ENCODE data around the gene TMUB1.

Gene TMUB1

DNA sequence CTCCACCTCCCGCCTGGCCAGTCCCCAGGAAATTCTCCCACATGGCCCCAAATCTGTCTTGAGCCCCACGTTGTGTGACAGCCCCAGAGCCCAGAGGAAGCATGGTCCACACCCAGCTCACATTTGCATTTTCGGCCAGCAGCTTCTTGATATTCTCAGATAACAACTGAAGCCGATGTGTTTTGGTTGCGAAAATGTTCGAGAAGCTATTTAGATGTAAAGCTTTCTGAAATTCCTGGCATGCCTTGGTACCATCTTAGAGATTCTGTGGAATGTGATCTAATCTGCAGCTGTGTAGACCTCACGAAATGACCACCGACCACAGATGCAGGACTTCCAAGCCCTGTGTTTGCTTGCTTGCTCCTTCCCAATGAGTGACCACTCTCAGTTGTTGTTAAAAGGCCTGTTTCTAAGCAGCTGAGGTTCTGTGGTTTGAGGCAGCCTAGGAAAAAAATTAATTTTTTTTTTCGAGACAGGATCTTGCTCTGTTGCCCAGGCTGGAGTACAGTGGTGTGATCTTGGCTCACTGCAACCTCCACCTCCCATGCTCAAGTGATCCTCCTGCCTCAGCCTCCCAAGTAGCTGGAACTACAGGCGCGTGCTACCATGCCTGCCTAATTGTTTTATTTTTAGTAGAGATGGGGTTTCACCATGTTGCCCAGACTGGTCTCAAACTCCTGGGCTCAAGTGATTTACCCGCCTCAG is 15.1 kb downstream of the TMUB1 start:
- DNase-seq, result peak; percentile 33

DNA sequence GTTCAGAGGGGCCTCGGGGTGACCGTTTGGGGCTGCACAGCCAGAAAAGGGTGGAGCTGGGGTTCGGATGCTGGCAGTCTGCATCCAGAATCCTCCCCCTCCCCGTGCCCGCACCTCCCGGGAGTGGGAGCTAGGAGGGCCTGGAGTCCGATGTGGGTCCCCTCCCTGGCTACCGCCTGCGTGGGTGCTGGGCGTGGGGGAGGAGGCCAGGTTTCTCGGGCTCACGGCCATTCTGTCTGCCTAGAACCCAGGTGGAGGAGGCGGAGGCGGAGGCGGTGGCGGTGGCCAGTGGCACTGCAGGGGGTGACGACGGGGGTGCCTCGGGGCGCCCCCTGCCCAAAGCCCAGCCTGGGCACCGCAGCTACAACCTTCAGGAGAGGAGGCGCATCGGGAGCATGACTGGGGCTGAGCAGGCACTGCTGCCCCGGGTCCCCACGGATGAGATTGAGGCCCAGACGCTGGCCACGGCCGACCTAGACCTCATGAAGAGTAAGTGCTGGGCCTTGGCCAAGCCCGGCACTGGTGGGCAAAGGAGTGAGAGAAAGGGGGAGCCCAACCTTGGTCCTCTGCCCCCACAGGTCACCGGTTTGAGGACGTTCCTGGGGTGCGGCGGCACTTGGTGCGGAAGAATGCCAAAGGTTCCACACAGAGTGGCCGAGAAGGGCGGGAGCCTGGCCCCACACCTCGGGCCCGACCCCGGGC is 16.9 kb downstream of the TMUB1 start:
- DNase-seq, result no peak

DNA sequence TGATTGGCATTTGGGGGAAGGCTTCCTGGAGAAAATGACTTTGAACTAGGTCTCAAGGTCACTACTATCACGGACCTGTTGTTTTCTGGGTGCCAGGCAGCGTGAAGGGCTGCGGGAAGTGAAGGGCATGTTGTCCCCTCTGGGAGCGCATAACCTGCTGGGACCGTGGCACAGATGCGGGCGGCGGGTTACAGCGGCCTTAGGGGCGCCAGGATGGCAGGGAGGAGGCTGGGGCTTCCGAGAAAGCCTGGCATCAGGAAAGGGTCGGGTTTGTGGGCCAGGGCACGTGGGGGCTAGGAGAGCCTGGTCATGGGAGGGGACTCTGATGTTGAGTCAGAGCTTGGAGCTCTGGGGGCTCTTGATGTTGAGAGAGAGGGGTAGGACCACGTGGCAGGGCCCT is 17.8 kb downstream of the TMUB1 start:
- DNase-seq, result no peak

DNA sequence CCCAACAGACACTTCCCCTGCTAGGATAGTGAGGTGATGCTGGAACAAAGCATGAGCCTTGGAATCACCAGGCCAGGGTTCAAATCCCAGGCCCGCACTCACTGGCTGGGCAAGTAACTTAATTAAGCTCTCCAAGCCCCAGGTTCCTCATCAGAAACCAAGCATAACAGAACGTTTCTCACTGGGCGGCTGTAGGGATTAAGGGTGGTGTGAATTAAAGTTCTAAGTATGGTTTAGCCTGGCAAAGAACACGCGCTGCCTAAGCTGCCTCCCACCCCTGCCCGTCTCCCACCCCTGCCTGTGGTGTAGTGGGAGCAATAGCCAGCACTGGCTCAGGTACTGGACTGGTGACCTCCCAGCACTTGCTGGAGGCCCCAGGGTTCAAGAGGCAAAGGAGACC is 18.3 kb downstream of the TMUB1 start:
- DNase-seq, result no peak

DNA sequence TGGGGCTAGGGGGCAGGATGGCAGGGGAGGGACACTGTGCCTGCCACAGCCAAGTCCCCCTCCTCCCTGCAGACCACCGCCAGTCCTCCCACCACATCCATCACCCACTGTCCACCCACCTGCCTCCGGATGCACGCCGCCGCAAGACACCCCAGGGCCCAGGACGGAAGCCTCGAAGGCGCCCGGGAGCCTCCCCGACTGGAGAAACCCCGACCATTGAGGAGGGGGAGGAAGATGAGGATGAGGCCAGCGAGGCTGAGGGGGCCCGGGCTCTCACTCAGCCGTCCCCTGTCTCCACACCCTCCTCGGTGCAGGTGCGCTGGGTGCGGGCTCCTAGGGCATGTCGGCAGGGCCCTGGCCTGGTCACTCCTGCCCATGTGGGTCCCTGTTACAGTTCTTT is 18.8 kb downstream of the TMUB1 start:
- no peak for DNase-seq

DNA sequence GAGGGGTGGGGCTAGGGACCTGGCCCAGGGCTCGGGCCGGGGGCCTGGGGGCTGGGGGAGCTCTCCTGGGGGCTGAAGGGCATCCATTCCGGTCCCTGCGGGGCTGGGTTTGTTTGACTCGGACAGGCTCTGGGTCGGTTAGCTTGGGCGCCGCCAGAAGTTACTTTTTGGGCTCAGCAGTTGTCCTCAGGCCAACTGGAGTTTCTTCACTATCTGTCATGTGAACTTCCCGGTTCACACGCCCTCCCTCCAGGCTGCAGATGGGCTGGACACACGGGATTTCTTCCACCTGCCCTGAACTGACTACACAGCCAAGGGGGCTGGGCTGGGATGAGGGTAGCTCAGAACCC is 20.1 kb downstream of the TMUB1 start:
- no peak for DNase-seq

DNA sequence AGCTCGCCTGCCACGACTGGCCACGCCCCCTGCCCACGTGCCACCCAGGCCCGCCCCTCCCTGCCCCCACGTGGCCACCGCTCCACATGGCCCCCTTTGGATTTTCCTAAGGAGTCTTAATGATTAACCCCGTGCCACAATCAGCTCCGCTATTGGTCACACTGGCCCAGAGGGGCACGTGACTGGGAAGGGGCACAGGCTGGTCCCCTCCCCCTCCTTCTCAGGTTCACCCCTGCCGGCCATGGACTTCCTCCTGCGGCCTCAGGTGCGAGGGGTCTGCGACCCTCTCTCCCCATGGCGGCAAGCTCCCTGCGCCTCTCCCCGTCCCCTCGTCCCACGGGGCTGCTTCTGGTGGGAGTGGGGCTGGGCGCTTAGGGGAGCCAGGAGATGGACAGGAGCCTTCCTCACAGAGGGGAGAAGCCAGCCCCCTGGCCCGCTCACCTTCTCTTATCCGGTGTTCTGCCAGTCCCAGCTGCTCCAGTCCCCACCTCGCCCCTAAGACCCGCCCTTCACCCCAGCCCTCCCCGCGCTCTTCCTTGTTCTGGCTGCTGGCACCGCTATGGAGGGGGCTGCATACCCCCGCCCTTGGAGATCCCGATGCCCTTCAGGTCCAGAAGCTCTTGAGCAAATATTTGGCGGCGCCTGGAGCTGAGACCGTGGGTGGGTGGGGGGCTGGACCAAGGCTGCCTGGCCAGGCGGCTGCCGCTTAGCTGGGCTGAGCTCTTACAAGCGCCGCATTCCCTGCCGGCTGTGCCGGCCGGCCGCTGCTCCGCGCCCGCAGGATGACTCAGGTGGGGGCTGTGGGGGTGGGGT is 20.7 kb downstream of the TMUB1 start:
- no peak for DNase-seq

DNA sequence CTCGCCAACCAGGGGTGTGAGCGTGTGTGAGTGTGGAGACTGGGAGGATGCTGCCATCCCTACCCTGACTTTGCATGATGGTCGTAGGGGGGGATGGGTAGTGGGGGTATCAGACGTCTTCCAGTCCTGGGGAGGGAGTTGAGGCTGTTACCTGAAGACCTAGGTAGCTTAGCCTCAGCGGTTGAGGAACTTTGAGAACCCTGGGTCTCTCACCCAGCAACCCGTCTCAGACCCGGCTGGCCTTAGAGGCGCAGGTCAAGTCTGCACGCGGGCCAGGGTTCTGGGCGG is 21.2 kb downstream of the TMUB1 start:
- DNase-seq, result no peak

DNA sequence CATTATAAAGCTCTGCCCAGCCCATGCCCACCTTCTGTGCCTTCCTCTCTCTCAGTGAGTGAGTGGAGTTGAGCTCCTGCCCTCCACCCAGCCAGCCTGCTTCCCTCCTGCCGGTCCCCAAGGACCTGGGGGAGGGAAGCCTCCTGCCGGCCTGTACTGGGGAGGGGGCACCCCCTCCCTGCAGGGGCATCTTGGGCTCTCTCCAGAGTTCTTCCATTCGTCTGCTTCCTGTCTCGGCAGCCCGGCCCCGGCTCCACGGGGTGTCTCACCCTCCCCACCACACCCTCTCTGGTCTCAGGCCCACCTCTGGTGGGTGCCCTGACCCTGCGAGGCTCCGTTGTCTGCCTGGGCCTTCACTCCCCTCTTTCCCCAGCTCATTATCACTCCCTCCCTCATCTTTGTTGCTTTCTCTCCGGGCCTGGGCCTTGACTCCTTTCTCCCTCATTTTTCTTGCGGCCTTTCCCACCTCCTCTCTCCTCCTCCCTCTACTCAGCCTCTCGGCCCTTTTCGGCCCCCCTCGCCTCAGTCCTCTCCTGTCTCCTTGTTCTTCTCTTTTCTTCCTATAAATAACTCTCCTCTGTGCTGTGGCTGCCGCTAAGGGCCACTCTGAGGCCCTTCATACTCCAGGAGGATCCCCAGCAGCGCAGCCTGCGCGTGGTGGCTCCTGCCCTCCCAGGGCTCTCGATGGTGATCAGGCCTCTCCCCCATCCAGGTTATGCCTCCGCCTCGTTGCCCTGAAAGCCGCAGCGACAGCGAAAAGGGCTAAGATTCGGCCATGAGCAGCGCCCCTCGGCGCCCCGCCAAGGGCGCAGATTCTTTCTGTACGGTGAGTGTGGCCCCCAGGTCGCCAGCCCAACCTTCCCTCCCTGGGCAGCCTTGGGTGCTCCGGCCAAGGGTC is 21.8 kb downstream of the TMUB1 start:
- peak; percentile 52 for DNase-seq

DNA sequence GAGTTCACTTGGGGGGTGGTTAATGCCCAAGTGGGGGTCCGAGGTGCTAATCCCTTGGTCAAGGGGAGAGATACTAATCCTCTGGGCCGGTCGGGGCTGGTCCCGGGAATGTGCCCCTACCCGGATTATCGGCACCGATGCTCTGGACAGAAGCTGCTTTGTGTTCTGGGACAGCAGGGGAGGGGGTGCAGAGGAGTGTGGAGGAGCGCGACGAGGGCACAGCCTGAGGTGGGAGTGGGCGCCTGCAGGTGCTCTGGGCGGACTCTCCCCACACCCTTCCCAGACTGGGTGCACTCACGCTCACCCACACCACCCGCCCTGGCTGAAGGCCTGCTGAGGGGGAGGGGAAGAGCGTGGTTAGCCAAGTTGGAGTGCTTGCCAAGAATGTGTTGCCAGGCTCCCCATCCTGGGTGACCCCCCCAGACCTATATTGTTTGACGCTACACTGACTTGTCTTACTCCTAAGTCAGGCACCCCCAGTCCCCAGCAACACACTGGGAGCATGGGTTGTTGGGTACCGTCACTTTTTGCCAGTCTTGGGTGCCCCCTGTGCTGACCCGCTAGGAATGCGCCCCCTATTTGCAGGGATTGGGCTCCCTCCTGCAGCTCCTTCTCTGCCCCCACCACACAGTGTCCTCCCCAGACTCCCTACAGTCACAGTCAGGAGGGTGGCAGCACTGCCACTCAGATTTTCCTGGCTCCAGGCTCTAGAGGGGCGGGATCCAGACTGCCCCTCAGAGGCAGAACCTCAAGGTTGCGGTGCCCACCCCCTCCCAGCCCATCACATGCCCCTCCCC is 22.7 kb downstream of the TMUB1 start:
- DNase-seq, result peak; percentile 37

DNA sequence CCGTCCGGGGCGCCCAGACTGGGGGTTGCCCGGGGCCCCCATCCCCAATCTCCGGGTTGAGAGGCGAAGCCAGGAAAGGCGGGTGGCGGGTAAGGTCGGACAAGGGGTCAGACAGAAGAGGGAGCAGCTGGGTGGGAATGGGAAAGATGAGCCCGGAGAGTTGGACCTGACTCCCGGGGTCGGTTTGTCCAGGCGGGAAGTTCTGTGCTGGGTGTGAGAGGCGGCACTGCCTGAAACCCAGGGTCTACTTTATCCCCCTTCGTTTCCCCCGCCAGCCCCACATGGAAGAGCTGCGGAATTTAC is 23.2 kb downstream of the TMUB1 start:
- DNase-seq, result no peak

DNA sequence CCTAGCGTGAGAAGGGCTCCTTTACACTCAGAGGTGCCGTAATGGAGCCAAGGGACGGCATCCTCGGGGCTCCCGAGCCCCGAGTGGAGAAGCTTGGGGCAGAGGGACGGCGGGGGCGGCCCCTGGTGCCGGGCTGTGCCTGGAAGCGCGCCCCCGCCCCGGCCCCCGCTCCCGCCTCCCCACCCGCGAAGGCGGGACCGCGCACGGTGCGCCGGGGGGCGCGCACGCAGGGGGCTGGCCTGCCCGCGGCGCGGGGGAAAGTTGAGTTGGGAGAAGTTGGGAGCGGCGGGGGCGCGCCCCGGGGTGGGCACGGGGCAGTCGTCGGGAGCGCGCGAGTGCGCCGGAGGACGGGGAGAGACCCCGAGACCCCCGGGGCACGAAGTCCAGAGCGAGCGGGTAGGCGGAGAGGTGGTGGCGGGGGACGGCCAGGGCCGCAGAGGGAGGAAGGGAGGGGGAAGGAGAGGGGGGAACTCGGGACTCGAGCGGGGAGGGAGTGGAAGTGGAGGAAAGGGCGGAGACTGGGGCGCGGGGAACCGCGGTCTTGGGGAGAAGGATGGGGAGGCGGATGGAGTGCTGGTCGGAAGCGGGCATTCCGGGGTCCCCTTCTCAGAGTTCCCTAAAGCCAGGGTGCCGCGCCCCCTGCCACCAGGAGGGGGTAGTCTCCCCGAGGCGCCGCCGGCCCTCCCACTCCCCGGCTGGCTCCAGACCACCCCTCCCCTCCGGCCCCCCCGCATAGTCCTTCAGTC is 23.8 kb downstream of the TMUB1 start, which contains the start of gene SLC4A2:
TSS of gene SLC4A2 (plus strand) at position 223 of the 746 bp plus-strand sequence. CDS start 2,399 bp downstream, outside the sequence.
- peak; percentile 80 for DNase-seq

DNA sequence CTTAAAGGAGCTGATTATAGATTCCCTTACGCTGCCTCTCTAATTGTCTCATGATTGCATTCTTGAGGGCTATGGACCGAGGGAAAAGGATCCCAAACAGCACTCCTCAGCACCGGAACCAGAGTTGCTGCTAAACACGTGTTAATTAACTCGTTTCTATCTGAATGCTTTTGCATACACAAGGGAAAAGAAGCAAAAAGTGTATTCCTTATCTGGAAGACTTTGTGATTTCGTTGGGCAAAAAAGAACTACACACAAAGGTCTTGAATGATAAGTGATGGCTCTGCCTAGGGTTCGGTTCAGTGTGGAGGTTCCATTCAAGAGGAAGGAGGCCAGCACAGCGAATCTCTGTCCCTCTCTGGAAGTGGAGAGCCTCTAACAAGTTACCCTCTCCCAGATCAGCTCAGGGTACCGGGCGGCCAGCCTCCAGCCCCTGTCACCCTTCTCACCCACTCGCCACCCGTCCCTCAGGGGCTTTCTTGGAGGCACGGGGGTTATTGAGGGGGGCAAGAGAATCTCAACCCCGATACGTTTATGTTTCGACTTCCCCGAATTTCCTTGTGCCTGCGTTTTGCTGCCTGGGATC is 24.4 kb downstream of the TMUB1 start:
- DNase-seq, result no peak

DNA sequence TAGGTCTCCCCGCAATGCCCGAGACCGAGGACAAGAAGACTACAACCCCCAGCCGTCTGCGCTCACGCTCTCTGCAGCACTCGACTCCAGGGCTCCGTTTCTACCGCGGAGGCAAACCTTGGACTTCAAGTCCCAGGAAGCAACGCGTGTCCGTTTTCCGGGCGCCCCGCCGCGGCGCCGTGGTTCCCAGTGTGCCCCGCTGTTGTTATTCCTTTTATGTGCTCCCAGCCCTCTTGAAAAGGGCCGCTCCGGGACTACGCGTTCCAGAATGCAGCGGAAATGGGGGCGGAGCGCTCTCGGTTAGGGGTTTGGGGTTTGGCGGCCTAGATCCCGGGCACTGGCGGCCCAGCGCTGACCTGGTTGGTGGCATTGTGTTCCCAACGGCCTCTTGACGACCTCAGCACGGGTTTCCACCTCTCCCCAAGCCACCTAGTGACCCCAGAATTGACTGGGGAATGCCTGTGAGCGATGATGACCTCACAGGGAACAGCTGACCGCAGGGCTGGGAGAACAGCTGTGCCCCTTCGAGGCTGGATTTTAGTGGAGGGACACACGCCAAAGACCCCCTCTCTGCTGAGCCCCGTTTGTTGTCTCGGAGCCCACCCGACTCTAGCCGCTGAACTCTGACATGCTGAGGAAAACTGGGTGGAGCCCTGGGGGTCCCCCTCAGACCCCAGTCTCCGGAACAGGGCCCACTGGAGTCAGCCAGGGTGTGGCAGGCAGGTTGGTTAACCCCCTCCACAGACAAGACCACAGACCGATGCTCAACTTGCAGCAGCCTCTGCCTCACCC is 25.1 kb downstream of the TMUB1 start:
- peak; percentile 100 for DNase-seq

DNA sequence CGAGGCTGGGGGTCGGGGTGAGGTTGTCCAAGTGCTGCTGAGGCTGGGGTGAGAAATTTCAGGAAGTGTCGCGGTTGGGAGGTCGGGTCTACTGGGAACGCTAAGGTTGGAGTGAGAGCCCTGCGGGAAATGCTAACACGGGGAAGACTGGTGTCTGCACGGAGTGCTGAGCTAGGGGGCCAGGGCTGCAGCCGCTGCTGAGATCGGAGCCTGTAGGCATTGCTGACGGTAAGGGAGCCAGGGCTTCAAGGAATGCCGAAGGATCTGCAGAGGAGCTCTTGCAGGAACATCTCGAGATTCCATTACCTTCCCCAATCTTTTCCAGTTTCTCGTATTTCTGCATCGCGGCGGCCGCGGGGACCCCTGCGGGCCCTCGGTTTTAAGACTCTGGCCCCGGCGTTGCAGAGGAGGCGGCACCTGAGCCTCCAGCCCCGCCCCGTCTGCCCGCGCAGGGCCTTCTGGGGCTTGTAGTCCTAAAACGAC is 25.7 kb downstream of the TMUB1 start, which contains the start of gene CDK5:
TSS of gene CDK5 (minus strand) at position 392 of the 483 bp plus-strand sequence. CDS start at position 343, 49 bp downstream.
- no peak for DNase-seq

DNA sequence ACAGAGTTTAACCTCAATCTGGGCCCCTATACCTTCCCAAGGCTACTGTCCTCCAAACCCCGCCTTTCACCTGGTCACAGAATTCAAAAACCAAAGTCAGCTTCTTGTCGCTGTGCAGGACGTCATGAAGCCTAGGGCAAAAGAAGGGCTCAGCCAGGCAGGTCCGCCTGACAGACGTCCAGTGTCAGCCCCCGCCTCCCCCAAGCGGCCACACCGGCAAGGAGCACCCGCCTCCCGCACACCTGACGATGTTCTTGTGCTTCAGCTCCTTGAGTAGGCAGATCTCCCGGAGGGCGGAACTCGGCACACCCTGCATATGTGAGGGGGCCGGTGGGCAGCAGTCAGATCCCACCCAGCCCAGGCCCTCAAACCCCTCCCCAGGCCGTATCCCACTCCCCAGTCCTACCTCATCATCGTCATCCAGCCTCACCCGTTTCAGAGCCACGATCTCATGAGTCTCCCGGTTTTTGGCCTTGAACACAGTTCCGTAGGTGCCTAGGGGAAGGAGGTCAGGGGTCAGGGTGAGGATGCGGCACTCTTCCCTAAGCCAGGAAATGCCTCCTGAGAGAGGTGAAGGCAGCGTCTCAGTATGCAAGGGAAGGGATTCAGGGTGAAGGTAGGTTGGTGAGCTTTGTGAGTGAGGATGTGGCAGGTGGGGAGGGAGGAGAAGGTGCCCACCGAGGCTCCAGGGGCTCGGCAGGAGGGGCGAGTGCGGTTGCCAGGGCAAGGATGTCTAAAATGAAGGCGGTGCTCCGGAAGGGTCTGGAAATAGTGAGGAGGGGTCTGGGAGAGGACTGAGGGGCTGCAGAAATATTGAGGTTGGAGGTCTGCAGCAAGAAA is 26.4 kb downstream of the TMUB1 start:
- no peak for DNase-seq

DNA sequence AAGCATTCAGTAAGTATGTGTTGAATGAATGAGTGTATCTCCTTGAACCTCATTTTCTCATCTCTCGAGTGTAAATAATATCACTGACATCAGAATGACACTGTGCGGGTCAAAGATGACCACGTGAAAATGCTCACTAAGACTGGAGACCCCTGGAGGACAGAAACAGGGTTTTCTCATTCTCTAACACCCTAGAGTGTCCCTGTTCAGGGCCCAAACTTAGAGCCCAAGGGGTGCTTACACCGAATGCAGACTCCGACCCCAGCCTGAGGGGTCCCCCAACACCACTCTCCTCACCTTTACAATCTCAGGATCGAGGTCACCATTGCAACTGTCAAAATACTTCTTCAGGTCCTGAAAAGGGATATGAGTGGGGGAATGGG is 27.0 kb downstream of the TMUB1 start:
- DNase-seq, result no peak

DNA sequence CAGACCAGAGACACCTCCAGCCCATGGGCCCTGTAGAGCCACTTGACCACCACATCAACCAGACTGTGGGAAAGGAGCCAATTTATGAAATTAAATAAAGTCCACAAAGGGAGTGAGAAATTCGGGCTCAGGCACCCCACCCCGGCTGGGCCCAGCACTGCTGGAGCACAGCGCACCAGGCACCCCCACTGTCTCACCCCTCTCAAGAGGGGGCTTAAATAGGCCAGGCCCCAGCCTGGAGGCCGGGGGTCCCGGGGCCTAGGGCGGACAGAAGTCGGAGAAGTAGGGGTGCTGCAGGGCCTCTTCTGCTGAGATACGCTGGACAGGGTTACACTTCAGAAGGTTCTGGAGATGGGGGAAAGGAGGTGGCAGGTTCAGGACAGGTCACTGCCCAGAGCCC is 29.5 kb downstream of the TMUB1 start:
- no peak for DNase-seq

DNA sequence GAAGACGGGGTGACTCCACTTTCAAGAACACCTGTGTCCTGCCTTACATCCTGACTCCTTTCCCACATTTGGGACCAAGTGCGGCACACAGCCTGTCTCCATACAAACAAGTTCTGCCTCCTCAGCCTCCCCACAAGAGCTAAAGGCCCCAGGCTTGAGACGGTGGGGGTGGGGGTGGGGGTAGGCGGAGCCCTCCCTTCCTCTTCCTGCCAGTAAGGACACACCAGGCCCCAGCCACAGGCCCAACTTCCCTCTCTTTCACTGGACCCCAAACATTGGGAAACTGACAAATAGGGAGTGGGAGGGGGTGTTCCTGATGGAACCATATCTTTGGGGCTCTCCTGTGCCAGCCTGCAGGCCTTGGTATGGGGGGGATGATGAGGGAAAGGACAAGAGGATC is 30.2 kb downstream of the TMUB1 start:
- DNase-seq, result no peak

Data from fibroblast of skin of back (primary cell).